ENCODE measurements around the gene ARID2. TPM values are rescaled to one million over a fixed set of nuclear protein-coding genes. Genes with fewer than 3 reads are reported as not detected.

The ARID2 gene
- total RNA-seq, 1 donor: 21.0 TPM

DNA sequence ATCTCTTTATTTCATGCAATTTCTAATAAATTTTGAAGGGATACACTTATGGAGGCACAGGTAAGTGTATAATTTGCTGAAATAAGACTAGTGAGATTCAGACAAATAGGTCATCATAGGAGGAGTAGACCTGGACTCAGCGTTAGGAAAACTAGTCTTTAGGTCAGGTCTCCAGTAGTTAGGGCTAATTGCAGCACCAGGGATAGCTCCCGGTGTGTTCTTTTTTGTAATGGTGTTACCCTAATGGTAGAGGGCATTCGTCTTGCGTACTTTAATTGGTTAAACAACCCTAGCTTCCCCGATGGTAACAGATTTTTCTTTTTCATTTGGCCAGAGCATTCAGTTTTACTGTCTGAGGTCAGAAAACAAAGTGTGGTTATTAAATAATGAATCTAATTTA, 64.9 kb downstream of the ARID2 start:
- H3K27me3 ChIP-seq (ENCODE audit: insufficient read depth, low read length): no peaks in the 10 kb centered on the region
- DNase-seq (ENCODE audit: insufficient read length, low spot score, missing footprints): no peak
- H3K36me3 ChIP-seq (ENCODE audit: insufficient read depth, low read length): no peaks in the 10 kb centered on the region
- no peaks in the 10 kb centered on the region for H3K9me3 ChIP-seq (ENCODE audit: low read depth, low read length)
- H3K4me2 ChIP-seq (ENCODE audit: insufficient read depth, low read length): no peak overlapping the region
- peaks cover 11% of the 10 kb centered on the region for H4K20me1 ChIP-seq (ENCODE audit: insufficient read depth, low read length)
- H3K79me2 ChIP-seq (ENCODE audit: insufficient read depth, low read length): peaks cover 11% of the 10 kb centered on the region
- H3K4me1 ChIP-seq (ENCODE audit: insufficient read depth, low read length): no peaks in the 10 kb centered on the region
- TF ChIP-seq, protein P1, sequence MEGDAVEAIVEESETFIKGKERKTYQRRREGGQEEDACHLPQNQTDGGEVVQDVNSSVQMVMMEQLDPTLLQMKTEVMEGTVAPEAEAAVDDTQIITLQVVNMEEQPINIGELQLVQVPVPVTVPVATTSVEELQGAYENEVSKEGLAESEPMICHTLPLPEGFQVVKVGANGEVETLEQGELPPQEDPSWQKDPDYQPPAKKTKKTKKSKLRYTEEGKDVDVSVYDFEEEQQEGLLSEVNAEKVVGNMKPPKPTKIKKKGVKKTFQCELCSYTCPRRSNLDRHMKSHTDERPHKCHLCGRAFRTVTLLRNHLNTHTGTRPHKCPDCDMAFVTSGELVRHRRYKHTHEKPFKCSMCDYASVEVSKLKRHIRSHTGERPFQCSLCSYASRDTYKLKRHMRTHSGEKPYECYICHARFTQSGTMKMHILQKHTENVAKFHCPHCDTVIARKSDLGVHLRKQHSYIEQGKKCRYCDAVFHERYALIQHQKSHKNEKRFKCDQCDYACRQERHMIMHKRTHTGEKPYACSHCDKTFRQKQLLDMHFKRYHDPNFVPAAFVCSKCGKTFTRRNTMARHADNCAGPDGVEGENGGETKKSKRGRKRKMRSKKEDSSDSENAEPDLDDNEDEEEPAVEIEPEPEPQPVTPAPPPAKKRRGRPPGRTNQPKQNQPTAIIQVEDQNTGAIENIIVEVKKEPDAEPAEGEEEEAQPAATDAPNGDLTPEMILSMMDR (IDR thresholded peaks at IDR 0.05; ENCODE audit: extremely low read depth, low read depth, low read length): no peak
- H2AFZ ChIP-seq (ENCODE audit: low read length): no peak overlapping the region
- H3K27ac ChIP-seq (ENCODE audit: low read depth, low read length): no peak overlapping the region
- no peak overlapping the region for H3K4me3 ChIP-seq (ENCODE audit: insufficient read depth, low read length)

DNA sequence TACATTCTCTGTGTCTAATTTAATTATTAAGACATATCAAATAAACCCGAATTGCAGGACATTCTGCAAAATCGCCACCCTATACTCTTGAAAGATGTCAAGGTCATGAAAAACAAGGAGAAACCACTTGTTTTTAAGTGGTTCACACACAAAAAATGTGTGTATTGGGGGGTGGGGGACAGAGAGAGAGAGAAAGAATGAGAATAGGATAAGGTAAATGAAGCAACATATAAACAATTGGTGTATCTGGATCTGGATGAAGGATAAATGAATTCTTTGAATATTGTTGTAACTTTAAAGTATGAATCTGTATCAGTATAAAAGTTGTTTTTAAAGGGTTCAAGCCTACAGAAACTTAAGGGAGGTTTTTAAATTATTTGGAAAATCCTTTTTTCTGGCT, 72.1 kb downstream of the ARID2 start:
- no peaks in the 10 kb centered on the region for H3K36me3 ChIP-seq (ENCODE audit: insufficient read depth, low read length)
- peaks cover 8% of the 10 kb centered on the region for H3K79me2 ChIP-seq (ENCODE audit: insufficient read depth, low read length)
- H3K27ac ChIP-seq (ENCODE audit: low read depth, low read length): no peak overlapping the region
- no peaks in the 10 kb centered on the region for H4K20me1 ChIP-seq (ENCODE audit: insufficient read depth, low read length)
- no peak overlapping the region for H3K4me3 ChIP-seq (ENCODE audit: insufficient read depth, low read length)
- no peak for DNase-seq (ENCODE audit: insufficient read length, low spot score, missing footprints)
- TF ChIP-seq, protein P1 (IDR thresholded peaks at IDR 0.05; ENCODE audit: extremely low read depth, low read depth, low read length): no peak
- no peaks in the 10 kb centered on the region for H3K4me1 ChIP-seq (ENCODE audit: insufficient read depth, low read length)
- no peaks in the 10 kb centered on the region for H3K9me3 ChIP-seq (ENCODE audit: low read depth, low read length)
- H3K4me2 ChIP-seq (ENCODE audit: insufficient read depth, low read length): no peak overlapping the region
- no peak overlapping the region for H2AFZ ChIP-seq (ENCODE audit: low read length)
- no peaks in the 10 kb centered on the region for H3K27me3 ChIP-seq (ENCODE audit: insufficient read depth, low read length)

DNA sequence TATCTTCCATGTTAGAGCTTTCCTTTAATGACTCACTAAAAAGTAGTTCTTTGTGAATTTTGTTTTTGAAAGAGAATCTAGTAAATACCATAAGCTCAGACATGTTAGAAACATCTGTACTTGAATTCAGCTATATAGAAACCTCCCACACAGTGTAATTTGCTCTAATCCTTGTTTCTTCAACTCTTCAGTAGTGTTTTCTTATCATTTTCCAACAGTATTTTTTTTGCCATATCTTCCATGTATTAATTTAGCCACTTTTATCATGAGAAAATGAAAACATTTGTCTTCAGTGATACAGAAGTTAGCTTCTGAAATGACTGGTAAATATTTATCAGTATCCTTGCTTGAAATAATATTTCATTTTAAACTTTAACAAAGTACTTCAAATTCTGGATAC, 73.6 kb downstream of the ARID2 start:
- Histone ChIP-seq H3K9me3 (ENCODE audit: low read depth, low read length) (no peaks in the 10 kb centered on the region), H3K27ac (ENCODE audit: low read depth, low read length) (no peak overlapping the region), H4K20me1 (ENCODE audit: insufficient read depth, low read length) (no peaks in the 10 kb centered on the region), H3K4me3 (ENCODE audit: insufficient read depth, low read length) (no peak overlapping the region), H2AFZ (ENCODE audit: low read length) (no peak overlapping the region), H3K27me3 (ENCODE audit: insufficient read depth, low read length) (no peaks in the 10 kb centered on the region), H3K79me2 (ENCODE audit: insufficient read depth, low read length) (peaks cover 14% of the 10 kb centered on the region), H3K36me3 (ENCODE audit: insufficient read depth, low read length) (no peaks in the 10 kb centered on the region), H3K4me1 (ENCODE audit: insufficient read depth, low read length) (no peaks in the 10 kb centered on the region), H3K4me2 (ENCODE audit: insufficient read depth, low read length) (no peak overlapping the region)
- DNase-seq (ENCODE audit: insufficient read length, low spot score, missing footprints): no peak
- TF ChIP-seq, protein P1 (IDR thresholded peaks at IDR 0.05; ENCODE audit: extremely low read depth, low read depth, low read length): no peak

- no peaks in the 10 kb centered on the region for H3K9me3 ChIP-seq (ENCODE audit: low read depth, low read length)
- H3K4me3 ChIP-seq (ENCODE audit: insufficient read depth, low read length): no peak overlapping the region
Measured at GRCh38 chr12:45816652-45817051, 87.1 kb downstream of the ARID2 start.

More at GRCh38 chr12:45816652-45817051, 87.1 kb downstream of the ARID2 start:
- H3K79me2 ChIP-seq (ENCODE audit: insufficient read depth, low read length): no peaks in the 10 kb centered on the region
- DNase-seq (ENCODE audit: insufficient read length, low spot score, missing footprints): no peak
- H3K27me3 ChIP-seq (ENCODE audit: insufficient read depth, low read length): no peaks in the 10 kb centered on the region
- TF ChIP-seq, protein P1 (IDR thresholded peaks at IDR 0.05; ENCODE audit: extremely low read depth, low read depth, low read length): no peak
- H3K36me3 ChIP-seq (ENCODE audit: insufficient read depth, low read length): no peaks in the 10 kb centered on the region
- H4K20me1 ChIP-seq (ENCODE audit: insufficient read depth, low read length): no peaks in the 10 kb centered on the region
- no peak overlapping the region for H3K4me2 ChIP-seq (ENCODE audit: insufficient read depth, low read length)
- no peak overlapping the region for H3K27ac ChIP-seq (ENCODE audit: low read depth, low read length)
- no peak overlapping the region for H2AFZ ChIP-seq (ENCODE audit: low read length)
- no peaks in the 10 kb centered on the region for H3K4me1 ChIP-seq (ENCODE audit: insufficient read depth, low read length)
